Measurements from ENCODE around the gene SAPCD2.

The SAPCD2 gene

GRCh38 chr9:137031904-137032640 is 38.3 kb downstream of the SAPCD2 start, which contains the start of gene FUT7:
TSS of gene FUT7 (minus strand) at chr9:137032088. CDS start at chr9:137031991, 97 bp downstream.
- H4K20me1 ChIP-seq (ENCODE audit: insufficient read depth, low read length), result no peaks in the 10 kb centered on the region
- no peaks in the 10 kb centered on the region for H3K9me3 ChIP-seq (replicated peaks; ENCODE audit: insufficient read depth, low read length)
- no peak within 1 kb of the TSS for H3K27ac ChIP-seq (ENCODE audit: low read length)
- TF ChIP-seq, protein P1, sequence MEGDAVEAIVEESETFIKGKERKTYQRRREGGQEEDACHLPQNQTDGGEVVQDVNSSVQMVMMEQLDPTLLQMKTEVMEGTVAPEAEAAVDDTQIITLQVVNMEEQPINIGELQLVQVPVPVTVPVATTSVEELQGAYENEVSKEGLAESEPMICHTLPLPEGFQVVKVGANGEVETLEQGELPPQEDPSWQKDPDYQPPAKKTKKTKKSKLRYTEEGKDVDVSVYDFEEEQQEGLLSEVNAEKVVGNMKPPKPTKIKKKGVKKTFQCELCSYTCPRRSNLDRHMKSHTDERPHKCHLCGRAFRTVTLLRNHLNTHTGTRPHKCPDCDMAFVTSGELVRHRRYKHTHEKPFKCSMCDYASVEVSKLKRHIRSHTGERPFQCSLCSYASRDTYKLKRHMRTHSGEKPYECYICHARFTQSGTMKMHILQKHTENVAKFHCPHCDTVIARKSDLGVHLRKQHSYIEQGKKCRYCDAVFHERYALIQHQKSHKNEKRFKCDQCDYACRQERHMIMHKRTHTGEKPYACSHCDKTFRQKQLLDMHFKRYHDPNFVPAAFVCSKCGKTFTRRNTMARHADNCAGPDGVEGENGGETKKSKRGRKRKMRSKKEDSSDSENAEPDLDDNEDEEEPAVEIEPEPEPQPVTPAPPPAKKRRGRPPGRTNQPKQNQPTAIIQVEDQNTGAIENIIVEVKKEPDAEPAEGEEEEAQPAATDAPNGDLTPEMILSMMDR (IDR thresholded peaks at IDR 0.05; ENCODE audit: low read length), result no peak
- no peak for TF ChIP-seq EZH2 (optimal IDR thresholded peaks at IDR 0.05; ENCODE audit: low read depth, low read length)
- TF ChIP-seq EZH2phosphoT487 (IDR thresholded peaks at IDR 0.05; ENCODE audit: low read length), result no peak
- H3K9me2 ChIP-seq (replicated peaks; ENCODE audit: insufficient read depth, low read length), result no peaks in the 10 kb centered on the region
- H3K27me3 ChIP-seq (replicated peaks; ENCODE audit: insufficient read depth, low read length), result peaks cover 68% of the 10 kb centered on the region
- DNase-seq, result no peak
- peaks cover 8% of the 10 kb centered on the region for H3K4me1 ChIP-seq (ENCODE audit: low read length)
- no peak within 1 kb of the TSS for H3K4me2 ChIP-seq (ENCODE audit: low read depth, low read length)
- peaks cover 5% of the 10 kb centered on the region for H3F3A ChIP-seq (ENCODE audit: insufficient read depth, low read length)
- no peaks in the 10 kb centered on the region for H3K79me2 ChIP-seq (ENCODE audit: low read length)
- no peaks in the 10 kb centered on the region for H3K36me3 ChIP-seq (replicated peaks; ENCODE audit: insufficient read depth, low read length)
- H2AFZ ChIP-seq (ENCODE audit: low read length), result no peak within 1 kb of the TSS
- H3K4me3 ChIP-seq (ENCODE audit: low read length), result no peak within 1 kb of the TSS
- no peak within 1 kb of the TSS for H3K9ac ChIP-seq (ENCODE audit: low read length)

GRCh38 chr9:137030538-137031527 is 39.5 kb downstream of the SAPCD2 start:
- Histone ChIP-seq H3K27me3 (replicated peaks; ENCODE audit: insufficient read depth, low read length) (peaks cover 70% of the 10 kb centered on the region), H3K4me1 (ENCODE audit: low read length) (peaks cover 12% of the 10 kb centered on the region), H3K27ac (ENCODE audit: low read length) (no peak overlapping the region), H2AFZ (ENCODE audit: low read length) (no peak overlapping the region), H3K36me3 (replicated peaks; ENCODE audit: insufficient read depth, low read length) (no peaks in the 10 kb centered on the region), H3K4me2 (ENCODE audit: low read depth, low read length) (no peak overlapping the region), H3F3A (ENCODE audit: insufficient read depth, low read length) (peaks cover 5% of the 10 kb centered on the region), H3K79me2 (ENCODE audit: low read length) (no peaks in the 10 kb centered on the region), H3K9me3 (replicated peaks; ENCODE audit: insufficient read depth, low read length) (no peaks in the 10 kb centered on the region), H3K4me3 (ENCODE audit: low read length) (no peak overlapping the region), H3K9ac (ENCODE audit: low read length) (no peak overlapping the region), H3K9me2 (replicated peaks; ENCODE audit: insufficient read depth, low read length) (no peaks in the 10 kb centered on the region), H4K20me1 (ENCODE audit: insufficient read depth, low read length) (no peaks in the 10 kb centered on the region)
- DNase-seq, result no peak
- no peak for TF ChIP-seq EZH2 (optimal IDR thresholded peaks at IDR 0.05; ENCODE audit: low read depth, low read length)
- no peak for TF ChIP-seq EZH2phosphoT487 (IDR thresholded peaks at IDR 0.05; ENCODE audit: low read length)
- TF ChIP-seq, protein P1 (IDR thresholded peaks at IDR 0.05; ENCODE audit: low read length), result no peak

DNA sequence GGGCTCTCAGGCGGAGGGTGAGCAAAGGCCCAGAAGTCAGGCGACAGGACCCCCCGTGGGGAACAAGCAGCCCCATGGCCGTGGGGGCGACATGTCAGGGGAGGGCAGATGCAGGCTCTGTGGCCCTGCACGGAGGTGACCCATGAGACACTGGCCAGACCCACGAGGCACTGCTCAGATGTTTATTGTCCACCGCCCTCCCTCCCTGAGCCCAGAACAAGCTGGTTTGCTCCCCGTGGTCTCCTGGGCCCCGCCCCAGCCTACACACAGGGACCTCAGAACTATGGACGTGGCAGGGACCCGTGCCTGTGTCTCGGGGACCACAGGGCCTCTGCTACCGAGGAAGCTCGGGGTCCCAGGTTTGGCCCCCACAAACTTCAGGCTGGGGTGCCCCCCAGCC is 40.4 kb downstream of the SAPCD2 start:
- Histone ChIP-seq H3F3A (ENCODE audit: insufficient read depth, low read length) (peaks cover 5% of the 10 kb centered on the region), H3K27me3 (replicated peaks; ENCODE audit: insufficient read depth, low read length) (peaks cover 75% of the 10 kb centered on the region), H2AFZ (ENCODE audit: low read length) (no peak overlapping the region), H3K36me3 (replicated peaks; ENCODE audit: insufficient read depth, low read length) (no peaks in the 10 kb centered on the region), H3K9ac (ENCODE audit: low read length) (no peak overlapping the region), H3K9me3 (replicated peaks; ENCODE audit: insufficient read depth, low read length) (no peaks in the 10 kb centered on the region), H4K20me1 (ENCODE audit: insufficient read depth, low read length) (no peaks in the 10 kb centered on the region), H3K79me2 (ENCODE audit: low read length) (no peaks in the 10 kb centered on the region), H3K4me3 (ENCODE audit: low read length) (no peak overlapping the region), H3K4me2 (ENCODE audit: low read depth, low read length) (no peak overlapping the region), H3K27ac (ENCODE audit: low read length) (no peak overlapping the region), H3K9me2 (replicated peaks; ENCODE audit: insufficient read depth, low read length) (no peaks in the 10 kb centered on the region), H3K4me1 (ENCODE audit: low read length) (peaks cover 12% of the 10 kb centered on the region)
- TF ChIP-seq EZH2phosphoT487 (IDR thresholded peaks at IDR 0.05; ENCODE audit: low read length), result no peak
- DNase-seq, result no peak

Measured in MM.1S (cell line).